Measurements from ENCODE around the gene FHOD3.
"Not testable (repeated sequence)": the region's sequence is repeated elsewhere in the genome, so short reads cannot be mapped to it uniquely, and the experiment has no call there.

FHOD3 gene

DNA sequence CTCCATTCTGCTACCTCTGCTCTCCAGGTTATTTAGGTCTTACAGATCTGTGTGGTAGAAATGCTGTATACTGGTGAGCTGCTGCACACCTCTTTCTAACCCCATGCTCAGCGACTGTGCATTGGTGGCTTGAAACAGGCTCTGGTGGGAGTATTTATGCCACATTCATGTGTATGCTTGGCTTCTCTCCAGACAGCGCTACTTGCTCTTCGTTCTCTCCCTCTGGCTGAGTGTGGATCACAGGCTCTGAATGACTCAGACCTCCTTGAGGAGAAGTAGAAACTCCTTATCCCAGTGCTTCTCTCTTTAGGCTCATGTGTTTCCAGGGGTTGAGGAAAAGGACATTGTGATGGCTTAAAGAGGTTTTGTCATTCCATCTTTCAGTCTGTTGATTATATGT is 54.9 kb downstream of the FHOD3 start:
- no peak for DNase-seq

DNA sequence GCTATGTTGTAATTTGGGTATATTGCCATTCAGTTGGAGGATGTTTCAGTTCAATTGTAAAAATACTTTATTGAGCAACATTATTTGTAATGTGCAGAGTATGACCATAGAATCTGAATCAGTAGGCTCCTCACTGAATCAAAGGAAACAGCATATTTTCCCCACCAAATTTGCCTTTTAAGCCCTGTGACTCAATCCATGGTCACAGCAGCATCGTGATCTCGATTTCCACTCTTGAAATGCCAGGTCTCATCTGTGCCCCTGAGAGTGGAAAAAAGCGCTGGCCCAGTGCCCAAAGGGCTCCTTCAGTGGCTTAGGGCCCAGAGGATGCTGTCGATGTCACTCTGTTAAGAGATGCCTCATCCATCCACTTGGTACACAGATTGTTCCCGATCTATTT is 57.5 kb downstream of the FHOD3 start:
- DNase-seq: no peak

DNA sequence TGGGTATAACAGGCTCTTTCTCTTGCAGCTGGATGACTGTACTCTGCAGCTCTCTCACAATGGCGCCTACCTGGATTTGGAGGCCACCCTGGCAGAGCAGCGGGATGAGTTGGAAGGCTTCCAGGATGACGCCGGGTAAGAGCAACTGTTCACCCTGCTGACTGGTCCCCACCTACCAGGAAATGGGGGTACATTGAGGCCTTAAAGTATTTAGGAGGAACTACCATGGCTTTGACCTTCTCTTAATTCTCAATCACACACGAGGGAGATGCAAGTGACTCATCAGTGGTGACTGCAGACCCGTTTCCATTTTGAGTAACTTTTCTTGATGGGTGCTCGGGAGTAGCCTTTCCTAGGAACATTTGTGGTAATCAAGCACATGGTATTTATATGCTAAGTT is 58.0 kb downstream of the FHOD3 start:
- no peak for DNase-seq

- DNase-seq: not testable (repeated sequence)
These were observed 59.2 kb downstream of the FHOD3 start for GRCh38 chr18:36356741-36357140.

DNA sequence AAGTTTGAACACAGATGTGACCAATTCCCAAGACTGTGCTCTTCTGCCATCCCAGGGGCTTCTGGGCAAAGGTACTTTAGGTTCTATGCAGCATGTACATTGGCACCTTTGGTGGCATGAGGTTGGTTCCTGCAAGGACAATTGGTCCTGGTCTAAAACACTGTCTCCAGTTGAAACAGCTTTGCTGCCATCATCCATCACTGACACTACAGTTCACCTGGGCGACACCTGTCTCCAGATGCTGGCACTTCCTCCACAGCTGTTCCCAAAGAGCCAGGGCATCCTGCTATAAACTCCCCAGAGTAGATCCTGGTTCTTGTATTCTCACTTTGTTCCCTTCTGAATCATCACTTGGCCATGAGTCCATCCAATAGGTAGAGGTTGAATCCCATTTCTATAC is 60.6 kb downstream of the FHOD3 start:
- no peak for DNase-seq

DNA sequence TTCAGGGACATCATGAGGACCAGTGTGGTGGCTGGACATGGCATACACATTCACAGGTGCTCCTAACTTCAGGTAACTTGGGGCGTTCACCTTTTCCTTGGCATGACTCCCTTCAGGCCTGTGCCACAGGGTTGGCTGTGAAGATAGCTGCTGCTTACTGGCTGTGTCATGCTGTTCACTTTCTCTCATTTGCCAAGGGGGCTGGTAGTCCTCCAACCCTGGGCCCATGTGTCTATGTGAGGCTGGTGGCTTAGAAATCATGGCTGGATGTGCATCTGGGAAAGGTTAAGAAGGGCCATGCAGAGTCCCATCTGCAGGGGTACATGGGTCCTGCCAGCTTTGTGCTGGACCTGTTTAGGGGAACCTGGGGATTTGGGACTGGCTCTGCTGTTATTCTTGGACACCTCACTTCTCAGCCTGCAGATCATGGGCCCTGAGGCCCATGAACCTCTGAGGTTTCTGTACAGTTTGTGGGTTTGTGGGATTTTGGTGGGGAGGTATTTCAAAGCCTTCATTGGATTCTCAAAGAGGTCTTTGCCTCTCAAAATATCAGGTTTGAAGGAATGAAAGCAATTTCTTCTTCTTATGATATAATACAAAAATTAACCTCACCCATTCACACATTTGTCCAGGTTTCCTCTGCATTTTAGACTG is 62.9 kb downstream of the FHOD3 start:
- DNase-seq: no peak

- DNase-seq: no peak
These were observed 67.6 kb downstream of the FHOD3 start for GRCh38 chr18:36364911-36365624.

DNA sequence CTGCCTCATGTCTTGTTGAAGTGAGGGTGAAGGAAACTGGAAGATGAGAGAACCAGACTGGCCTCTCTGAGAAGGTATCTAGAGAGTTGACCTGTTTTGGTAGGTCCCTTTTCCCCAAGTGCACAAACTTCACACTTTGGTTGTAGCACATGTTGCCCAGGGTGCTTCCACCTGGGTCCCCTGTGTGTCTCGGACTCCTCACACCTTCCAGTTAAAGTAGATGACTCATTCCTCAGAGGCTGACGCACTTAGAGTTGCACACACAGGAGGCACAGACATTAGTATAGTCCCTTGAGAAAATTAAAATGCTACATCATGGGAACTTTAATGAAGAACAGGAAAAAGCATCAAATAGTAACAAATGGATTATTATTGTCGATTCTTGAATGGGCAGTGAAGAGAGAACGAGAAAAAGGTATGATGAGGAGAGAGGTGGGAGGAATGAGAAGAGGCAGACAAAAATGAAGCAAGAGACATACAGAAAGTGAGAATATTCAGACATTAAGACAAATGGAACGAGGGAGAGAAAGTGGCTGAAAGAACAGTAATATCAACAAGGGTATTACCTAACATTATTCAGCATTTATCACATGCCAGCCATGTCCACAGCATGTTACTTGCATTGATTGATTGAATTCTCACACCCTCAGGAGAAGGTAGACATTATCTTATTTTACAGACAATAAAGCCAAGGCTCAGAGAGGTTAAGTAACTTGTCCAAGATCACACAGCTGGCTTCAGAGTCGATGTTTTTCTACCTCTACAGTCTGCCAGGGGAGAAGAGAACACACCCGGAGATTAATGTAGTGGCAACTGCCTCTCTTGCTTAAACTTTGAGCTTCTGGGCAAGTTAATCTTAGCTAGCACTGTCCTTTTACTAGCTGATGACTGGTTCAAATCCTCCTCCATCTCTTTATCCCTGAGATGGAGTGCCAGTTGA is 68.6 kb downstream of the FHOD3 start:
- no peak for DNase-seq

GRCh38 chr18:36366994-36367839 is 69.7 kb downstream of the FHOD3 start:
- DNase-seq: no peak

- no peak for DNase-seq
These were observed 71.4 kb downstream of the FHOD3 start for GRCh38 chr18:36368889-36369288.

DNA sequence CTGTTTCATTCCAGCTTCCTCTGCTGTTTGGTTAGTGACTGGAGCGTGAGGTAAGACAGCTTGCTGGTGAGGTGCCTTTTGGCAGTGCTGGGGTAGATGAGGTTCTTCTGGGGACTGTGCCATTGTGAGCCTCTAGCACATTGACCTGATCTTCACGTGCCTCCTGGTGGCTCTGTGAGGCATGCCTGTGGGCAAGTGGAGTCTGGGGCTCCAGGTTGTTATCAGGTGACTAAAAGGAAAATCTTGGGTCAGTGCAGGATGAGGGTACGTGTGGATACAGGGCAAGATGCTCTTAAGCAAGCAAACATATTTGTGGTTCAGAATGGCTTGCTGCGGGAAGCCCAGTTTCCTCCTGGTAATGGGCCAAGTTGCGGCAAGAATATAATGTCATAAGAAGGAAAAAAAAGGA is 75.4 kb downstream of the FHOD3 start:
- no peak for DNase-seq

DNA sequence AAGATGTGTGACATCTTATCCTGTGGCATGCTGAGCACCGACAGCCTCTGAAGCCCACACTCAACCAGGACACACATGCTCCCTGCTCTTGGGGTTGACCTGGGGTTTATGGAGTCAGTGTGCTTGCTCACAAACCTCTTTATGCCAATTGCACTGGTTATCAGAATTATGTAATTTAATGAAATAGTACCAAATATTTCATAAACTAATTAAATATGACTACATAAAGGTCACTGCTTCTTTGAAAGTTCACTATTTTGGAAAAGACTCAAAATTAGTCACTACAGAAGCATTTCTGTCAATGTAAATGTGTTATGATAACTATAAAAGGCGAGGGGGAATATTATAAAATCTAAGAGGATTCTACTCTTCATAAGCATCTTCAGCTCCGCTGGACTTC is 76.7 kb downstream of the FHOD3 start:
- no peak for DNase-seq

DNA sequence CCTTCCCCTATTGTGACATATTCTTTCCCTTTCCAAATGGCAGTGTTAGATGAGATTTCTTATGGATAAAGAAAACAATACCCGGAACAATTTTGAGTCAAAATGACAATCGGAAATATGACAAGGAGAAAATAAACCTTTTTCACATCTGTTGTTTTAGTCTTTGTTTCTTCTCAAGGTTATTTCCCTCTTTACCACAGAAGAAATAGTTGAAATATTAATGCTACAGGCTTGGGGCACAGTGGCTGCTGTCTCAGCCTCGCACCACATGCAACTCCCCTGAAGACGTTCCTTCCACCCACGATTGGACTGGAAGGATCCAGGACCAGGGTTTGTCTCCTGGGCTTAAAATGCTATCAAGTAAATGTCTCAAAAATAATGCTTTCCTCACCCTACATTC is 77.6 kb downstream of the FHOD3 start:
- no peak for DNase-seq

GRCh38 chr18:36376361-36376760 is 78.8 kb downstream of the FHOD3 start:
- no peak for DNase-seq

DNA sequence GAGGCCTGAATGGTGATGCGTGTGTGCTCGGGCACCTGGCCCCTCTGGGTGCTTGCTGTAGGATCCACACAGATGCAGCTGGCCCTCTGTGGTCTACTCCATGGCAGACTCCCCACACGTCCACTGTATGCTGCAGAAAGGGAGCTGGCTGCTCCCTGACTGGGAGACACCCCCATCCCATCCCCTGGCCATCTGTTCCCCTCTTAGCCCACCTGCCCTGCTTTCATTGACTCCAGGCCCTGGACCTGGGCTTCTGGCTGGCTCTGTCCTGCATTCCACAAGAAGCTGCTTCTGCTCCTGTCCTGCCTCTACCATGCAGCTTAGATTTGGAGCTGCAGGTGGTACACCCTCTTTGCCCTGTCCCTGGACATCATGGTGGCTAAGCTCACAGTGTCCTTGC is 80.1 kb downstream of the FHOD3 start:
- no peak for DNase-seq

GRCh38 chr18:36378205-36378604 is 80.7 kb downstream of the FHOD3 start:
- DNase-seq: no peak

DNA sequence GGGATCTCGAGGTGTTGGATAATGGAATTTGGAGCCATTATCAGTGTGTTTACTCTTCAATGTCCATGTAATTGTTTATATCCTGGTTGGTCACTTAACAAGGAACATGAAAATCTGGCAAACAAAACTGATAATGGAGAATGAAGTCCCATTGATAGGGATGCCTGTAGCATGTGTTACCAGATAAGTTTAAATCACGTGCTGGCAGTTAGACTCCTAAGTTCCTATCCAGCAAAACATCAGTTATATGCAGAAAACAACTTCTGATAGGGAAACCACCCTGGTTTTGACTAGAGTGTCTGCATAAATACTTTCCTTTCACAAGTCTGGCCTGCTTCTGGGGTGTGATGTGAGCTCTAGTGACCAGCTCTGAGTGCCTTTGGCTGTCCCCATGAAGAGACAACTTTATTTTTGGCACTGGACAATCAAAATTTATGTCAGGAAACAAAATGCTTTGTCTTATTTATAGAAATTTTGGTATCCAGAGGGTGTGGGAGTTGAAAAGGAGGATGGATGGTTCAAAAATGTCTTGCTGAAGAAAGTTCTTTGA is 82.0 kb downstream of the FHOD3 start:
- no peak for DNase-seq

DNA sequence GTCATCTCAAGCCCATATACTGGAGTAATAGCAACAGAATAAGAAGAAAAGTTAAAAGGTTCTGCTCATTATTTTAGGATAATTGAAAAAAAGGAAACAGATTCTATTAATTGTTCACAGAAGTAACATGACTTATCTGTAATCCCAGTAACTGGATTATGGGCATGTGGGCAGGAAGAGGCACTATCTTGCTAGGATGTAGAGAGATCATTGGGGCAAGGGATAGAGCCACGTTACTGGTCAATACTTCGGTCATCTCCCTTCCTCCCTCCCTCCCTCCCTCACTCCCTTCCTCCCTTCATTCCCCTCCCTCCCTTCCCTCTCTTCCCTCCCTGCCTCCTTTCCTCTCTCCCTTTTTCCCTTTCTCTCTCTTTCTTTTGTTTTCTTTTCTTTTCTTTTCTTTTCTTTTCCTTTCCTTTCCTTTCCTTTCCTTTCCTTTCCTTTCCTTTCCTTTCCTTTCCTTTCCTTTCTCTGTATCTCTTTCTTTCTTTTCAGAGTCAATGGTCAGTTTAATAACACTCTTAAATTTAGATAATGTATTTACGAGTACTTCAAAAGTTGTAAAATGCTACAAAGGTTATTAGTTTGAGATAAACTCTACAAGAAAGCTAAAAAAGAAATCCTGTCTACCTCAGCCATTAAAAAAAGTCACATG is 82.8 kb downstream of the FHOD3 start:
- DNase-seq: no peak

GRCh38 chr18:36381075-36381474 is 83.6 kb downstream of the FHOD3 start:
- no peak for DNase-seq

DNA sequence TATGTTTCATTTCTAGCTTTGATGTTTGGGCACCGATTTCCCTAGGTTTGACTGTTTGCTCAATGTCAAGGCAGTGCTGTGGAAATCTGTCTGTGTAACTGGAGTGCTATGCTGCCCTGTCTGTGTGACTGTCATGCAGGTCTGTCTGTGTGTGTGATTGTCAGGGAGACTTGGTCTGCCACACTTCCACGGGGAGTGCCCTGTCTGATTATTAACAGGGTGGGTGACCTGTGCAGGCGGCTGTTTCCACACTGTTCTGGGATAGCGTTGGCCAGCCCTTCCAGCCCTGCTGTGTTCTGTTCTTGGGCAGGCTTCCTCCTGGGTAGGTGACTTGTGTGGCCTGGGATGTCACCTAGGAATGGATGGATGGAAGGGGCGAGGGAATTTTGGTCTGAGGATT is 85.3 kb downstream of the FHOD3 start:
- DNase-seq: no peak

DNA sequence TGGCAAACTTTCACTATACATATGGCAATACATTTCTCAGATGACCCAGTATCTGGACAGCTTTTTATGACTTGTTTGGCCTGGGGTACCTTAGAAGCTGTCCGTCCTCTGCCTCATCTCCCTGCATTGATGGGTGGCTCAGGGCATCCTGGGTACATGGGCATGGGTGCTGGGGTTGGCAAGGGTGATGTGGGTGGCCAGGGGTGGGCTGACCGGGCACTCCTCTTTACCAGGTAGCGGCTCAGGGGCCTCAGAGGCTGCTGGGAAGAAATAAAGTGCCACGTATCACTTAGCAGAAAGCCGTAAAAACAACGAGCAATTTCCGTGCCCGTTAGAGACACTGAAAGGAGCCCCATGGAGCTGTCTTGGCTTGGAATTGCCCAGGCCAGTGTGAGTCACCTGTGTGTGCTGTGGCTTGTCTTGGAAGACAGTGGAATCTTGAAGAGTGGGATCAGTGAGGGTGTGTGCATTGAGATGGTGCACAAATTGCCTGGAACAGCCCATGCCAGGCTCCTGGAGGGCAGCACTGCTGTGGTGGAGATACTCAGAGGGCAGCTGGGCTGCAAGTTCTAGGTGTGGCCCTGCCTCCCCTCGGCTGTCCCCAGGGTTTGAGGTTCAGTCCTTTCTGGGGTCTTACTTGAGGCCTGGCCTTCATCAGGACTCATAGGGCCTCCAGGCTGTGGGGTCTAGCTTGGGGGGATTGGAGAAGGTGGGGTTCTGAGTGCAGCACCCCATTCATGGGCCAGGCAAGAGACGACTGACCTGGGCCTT is 88.8 kb downstream of the FHOD3 start:
- DNase-seq: no peak

All from central memory CD4-positive, alpha-beta T cell (primary cell).